HG02610 (cell line): ENCODE measurements around the gene DOK7.

Source experiments
- ATAC-seq: cut with Tn5 transposase; IDR thresholded peaks from one replicate; pipeline ENCODE4 v1.9.1; 2021; ENCODE audit warnings: mild to moderate bottlenecking, moderate library complexity; ENCODE audit not compliant: unreplicated experiment

Gene DOK7, protein sequence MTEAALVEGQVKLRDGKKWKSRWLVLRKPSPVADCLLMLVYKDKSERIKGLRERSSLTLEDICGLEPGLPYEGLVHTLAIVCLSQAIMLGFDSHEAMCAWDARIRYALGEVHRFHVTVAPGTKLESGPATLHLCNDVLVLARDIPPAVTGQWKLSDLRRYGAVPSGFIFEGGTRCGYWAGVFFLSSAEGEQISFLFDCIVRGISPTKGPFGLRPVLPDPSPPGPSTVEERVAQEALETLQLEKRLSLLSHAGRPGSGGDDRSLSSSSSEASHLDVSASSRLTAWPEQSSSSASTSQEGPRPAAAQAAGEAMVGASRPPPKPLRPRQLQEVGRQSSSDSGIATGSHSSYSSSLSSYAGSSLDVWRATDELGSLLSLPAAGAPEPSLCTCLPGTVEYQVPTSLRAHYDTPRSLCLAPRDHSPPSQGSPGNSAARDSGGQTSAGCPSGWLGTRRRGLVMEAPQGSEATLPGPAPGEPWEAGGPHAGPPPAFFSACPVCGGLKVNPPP

DNA sequence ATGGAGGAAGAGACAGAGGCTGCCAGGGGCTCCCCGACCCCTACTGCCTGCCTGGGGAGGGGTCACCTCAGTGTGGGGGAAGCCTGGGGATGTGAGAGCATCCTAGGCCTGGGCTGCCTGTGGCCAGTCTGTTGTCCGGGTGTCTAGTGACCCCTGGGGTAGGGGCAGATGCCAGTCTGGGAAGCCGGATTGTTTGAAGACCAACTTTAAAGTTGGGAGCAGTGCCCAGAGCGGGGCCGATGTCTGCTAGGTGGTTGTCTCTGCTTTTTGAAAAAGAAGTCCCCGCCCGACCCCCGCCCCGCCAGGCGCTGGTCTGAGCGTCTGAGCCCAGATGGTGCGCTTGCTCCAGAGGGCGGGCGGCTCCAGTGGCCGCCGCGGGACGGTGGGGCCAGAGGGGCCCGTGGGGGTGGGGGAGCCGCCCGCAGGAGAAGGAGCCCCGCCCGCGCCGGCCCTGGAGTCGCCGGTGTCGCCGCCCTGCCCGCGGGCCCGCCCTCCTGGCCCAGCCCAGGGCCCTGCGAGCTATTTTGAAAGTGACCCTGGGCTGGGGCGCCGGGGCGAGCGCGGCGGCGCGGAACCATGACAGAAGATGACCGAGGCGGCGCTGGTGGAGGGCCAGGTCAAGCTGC is at the start of gene DOK7:
TSS of gene DOK7 (plus strand) at position 517 of the 626 bp plus-strand sequence. CDS start at position 587, 70 bp downstream.
- ATAC-seq, result no peak

DNA sequence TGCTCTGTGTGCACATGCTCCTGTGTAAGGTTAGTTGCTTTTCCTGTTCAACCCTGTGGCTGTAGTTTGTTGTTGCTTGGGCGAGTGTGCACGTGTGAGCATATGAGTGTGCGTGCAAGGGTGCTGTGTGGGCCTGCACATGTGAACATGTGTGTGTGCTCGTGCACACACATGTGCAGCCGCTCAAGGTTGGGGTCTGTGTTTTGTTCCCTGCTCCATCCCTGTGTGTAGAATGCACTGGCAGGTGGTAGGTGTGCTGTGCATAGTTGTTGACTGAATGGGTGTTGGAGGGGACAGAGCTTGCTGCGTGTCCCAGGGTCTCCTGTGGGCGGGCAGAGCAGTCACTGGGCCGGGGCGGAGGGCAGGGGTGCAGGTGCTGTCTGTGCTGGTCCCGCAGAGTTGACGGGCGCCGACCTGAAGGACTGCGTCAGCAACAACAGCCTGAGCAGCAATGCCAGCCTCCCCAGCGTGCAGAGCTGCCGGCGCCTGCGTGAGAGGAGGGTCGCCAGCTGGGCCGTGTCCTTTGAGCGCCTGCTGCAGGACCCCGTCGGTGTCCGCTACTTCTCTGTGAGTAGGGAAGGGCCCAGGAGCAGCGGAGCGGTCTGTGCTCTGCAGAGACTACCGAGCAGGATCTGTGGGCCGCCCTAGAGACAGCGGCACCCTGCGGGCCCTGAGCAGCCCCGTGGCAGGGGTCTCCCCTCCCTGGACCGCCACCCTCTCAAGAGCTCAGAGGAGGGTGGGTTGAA is 49.3 kb upstream of the DOK7 start:
- ATAC-seq, result no peak

DNA sequence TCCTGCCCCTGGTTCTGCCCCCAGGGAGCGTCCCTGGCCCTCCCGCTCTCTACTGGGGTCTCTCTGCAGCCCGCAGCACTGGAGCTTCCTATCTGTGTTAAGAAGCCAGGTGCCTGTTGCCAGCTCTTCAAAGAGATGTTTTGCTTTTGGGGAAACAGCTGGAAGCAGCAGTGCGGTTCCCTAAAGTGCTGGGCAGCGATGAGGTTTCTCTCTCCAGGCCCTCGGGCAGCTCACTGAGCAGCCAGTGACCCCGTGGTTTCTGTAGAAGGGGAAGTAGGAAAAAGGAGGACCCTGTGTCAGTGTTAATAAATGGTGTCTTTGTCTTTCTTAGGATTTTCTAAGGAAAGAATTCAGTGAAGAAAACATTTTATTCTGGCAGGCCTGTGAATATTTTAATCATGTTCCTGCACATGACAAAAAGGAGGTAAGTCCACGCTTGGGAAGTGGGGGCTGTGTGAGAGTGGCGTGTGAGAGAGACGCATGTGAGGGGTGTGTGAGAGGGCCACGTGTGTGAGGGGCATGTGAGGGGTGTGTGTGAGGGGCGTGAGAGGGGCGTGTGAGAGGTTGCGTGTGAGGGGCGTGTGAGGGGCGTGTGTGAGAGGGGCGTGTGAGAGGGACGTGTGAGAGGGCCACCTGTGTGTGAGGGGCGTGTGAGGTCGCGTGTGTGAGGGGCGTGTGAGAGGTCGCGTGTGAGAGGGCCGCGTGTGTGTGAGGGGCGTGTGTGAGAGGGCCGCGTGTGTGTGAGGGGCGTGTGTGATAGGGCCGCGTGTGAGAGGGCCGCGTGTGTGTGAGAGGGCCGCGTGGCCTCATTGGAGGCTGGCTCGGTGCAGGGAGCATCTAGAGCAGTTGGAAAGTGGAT is 48.5 kb upstream of the DOK7 start:
- no peak for ATAC-seq

DNA sequence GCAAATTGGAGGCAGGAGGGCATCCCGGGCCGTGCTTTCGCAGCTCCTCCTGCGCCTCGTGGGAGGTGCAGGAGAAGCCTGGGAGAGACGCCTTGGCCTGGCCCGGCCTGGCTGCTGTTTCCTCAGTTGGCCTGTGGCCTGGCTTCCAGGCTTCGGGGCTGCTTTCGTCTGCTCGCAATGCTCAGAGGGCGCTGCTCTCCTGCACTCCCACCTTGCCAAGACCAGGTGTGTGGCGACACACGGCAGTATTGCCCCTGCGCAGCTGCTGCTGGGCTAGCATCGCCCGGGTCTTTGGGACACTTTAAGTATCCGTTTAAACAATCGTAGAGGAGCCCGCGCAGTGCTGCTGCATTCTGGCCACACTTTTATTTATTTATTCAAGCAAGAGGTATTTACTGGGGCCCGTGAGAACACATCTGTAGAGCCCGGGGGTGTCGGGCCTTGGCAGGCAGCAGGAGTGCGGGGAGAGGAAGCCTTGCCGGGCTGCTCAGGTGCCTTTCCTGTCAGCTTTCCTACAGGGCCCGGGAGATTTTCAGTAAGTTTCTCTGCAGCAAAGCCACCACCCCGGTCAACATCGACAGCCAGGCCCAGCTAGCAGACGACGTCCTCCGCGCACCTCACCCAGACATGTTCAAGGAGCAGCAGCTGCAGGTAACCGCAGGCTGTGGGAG is 47.5 kb upstream of the DOK7 start:
- ATAC-seq, result no peak

DNA sequence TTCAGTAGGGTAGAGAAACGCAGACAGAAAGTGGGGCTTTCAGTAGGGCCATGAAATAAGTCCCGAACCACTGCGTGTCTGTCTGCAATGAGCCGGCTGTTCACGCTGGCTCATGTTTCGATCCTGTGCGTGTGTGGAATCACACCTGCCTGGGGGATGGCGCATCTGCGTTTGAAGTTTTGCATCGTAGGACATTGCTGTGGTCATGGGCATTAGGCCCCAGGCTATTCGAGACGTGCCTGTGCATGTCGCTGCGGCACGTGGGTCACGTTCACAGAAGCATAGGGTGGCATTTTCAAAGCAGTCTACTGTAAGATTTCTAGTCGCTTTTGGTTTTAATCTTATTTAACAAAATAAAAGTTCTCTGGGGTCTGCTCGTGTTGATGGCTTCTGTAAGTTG is 46.8 kb upstream of the DOK7 start:
- no peak for ATAC-seq

DNA sequence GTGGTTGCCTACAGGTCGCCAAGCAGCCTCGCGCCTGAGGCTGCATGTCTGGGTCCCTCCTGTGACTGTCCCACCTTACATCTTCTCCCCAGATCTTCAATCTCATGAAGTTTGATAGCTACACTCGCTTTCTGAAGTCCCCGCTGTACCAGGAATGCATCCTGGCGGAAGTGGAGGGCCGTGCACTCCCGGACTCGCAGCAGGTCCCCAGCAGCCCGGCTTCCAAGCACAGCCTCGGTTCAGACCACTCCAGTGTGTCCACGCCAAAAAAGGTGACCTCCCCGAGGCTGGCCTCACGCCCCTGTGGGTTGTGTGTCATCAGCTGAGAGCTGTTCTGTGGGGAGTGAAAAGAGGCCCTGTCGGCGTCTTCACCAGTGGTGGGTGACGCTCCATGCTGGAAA is 46.3 kb upstream of the DOK7 start:
- no peak for ATAC-seq

DNA sequence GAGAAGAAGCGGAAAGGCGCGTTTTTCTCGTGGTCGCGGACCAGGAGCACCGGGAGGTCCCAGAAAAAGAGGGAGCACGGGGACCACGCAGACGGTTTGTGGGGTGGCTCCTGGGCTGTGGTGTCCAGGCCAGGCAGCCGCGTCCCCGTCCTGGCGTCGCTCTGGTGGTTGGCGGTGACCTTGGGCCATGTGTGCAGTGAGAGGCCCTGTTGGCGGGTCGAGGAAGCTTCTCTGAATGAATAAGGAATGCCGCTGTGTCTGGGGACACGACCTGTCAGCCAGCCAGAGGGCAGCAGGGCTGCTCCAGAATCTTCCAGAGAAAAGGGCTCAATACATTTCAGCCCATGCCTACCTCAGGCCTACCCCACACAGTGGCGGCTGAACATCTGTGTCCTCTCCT is 45.7 kb upstream of the DOK7 start:
- ATAC-seq, result no peak

DNA sequence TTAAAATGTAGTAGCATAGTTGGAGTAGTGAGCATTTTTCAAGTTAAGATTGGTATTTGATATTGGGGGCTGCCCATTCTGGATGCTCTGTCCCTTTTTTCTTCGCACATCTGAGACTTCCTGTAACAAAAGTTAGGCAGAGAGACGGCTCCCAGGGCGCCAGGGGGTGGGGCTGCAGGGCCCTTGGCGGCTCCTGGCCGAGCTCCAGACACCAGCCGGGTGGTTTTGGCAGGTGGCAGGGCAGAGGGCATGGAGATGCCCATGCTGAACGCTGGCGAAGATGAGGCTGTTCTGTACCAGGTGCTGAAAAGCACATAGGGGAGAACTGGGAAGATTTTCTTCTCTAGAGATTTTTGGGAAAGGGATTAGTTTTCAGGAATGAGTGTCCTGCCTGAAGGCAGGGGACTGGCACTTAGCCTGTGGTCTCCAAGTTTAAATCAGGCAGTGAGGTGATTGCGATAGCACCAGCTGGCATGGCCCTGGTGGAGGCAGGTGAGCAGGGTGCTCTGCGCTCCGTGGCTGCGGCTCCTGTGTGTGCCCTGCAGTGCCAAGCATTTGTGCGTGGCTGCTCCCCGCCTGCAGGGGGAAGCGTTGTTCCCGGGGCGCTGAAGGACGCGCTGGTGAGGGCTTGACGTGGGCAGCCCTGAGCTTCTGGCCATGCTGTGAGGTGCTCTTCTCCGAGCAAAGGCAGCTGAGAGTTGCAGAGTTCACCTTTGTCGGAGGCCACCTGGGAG is 44.9 kb upstream of the DOK7 start:
- ATAC-seq, result no peak

DNA sequence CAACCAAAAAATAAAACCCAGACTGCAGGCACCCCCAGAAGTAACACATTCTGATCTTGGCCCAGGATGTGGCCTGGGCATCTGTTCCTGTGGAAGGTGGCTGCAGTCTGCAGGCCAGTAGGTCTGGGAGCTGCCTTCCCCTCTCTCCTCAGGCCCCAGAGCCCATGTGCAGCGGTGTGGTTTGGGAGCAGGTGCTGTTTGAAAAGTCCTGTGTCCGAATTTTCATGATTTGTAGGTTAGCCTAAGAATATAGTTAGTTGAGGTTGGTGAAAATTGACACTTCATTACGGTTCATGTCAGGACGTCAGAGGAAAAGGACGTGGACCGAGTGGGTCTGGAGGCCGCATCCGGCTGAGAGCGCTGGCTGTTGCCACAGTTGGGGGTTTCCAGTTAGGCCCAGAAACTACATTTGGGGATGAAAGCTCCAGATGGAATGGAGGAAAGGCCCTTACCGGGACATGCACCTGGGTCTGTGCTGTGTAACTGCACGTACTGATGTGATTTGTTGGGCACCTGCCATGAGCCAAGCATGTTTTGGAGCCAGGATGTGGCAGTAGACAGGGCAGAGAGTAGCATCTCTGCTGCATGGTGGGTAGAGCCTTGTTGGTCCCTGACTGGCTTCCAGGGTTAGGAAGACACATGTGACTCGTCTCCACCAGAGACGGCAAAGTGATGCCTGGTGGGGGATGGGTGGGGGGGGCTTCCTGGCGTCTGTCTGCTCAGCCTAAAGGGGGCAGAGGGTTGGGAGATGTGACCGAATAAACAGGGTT is 43.1 kb upstream of the DOK7 start:
- ATAC-seq, result no peak

DNA sequence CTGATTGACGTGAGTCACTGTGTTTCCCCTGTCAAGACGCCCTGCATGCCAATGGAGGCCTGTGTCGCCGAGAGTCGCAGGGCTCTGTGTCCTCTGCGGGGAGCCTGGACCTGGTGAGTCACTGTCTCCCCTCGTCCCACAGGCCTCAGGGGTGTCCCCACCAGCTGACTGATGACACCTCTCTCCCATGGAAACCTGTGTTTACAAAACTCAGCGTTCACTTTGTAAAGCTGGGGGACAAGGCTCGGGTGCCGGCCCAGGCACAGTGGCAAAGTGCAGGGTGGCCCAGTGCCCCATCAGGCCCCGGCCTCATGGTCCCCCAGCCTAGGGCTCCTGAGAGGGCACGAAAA is 42.5 kb upstream of the DOK7 start:
- no peak for ATAC-seq

DNA sequence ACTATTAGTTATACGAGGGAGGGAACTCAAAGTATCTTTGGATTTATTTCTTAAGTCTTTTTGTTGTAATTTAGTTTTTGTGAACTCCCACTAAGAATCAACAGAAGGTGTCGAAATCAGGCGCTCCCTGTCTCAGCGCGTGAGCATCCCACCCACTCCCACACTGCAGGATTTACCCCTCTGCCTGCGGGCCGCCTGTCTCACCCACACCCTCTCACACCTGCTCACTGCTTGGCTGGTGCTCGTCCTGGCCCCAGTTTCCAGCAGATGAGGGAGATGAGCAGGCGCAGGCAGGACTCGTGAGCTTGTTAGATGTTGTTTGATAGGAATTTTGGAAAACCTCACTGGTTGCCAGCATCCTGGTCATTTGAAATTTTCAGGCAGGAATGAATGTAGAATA is 42.1 kb upstream of the DOK7 start:
- ATAC-seq, result no peak

DNA sequence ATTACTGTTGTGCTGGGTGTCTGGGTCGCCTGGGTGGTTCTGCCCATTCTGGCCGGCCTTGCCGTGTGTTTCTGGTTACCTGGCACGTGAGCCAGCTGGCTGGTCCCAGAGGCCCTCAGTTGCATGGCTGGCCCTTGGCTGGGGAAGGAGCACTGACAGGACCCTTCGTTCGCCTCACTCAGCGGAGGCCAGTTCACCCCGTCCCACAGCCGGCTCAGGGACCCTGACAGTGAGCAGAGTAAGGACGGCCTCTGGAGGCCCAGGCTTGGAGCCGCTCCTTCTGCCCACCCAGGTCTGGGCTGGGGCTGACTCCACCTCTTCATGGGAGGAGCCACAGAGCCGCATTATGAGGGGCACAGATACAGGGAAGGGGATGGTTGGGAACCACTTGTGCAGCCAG is 41.6 kb upstream of the DOK7 start:
- no peak for ATAC-seq

DNA sequence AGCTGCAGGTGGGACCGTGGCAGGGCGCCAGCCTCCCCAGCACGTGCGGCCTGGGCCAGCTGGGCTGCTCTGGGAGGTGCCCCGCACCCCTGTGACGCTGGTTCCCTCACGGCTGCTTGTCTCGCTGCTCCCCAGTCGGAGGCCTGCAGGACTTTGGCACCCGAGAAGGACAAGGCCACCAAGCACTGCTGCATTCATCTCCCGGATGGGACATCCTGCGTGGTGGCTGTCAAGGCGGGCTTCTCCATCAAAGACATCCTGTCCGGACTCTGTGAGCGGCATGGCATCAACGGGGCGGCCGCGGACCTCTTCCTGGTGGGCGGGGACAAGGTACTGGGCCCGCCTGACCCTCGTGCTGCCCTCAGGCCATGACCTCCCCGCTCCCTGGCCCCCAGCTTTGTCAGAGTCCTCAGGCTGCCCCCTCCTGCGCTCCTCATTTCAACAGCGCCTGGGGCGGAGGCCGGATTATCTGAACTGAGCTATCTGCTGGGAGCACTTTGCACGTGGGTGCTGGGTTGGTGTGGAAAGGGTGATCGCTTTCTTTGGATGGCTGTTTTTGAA is 40.8 kb upstream of the DOK7 start:
- no peak for ATAC-seq

DNA sequence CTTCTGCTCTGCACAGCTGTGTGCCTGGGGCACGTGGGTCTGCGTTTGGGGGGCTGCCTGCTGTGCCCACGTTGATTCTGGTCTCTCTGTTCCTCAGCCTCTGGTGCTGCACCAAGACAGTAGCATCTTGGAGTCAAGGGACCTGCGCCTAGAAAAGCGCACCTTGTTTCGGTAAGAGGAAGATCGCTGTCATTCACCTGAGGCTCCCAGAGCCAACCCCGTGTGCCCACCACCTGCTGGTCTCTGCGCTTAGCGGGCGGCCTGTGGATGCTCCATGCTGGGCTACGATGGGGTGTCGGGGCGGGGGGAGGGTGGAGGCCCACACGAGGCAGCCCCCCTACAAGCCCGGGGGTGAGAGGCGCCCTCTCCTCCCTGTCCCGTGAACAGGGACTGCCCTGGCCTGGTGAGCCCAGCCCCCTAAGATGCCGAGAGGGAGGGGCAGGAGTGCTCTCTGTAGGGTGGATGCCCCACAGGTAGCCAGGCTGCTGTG is 40.3 kb upstream of the DOK7 start:
- ATAC-seq, result no peak

DNA sequence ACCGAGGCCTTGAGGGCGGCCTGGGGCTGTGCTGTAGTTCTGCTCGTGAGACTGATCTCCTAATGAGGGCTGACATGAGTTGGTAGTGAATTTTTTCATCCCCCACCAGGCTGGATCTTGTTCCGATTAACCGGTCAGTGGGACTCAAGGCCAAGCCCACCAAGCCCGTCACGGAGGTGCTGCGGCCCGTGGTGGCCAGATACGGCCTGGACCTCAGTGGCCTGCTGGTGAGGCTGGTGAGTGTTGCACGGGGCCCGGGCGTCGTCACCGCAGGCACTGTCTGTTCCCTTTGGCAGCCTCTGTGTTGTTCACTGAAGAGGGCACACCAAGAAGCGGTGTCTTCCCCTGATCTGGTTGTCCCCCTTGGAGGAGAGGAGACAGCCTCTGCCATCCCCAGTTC is 39.7 kb upstream of the DOK7 start:
- no peak for ATAC-seq

DNA sequence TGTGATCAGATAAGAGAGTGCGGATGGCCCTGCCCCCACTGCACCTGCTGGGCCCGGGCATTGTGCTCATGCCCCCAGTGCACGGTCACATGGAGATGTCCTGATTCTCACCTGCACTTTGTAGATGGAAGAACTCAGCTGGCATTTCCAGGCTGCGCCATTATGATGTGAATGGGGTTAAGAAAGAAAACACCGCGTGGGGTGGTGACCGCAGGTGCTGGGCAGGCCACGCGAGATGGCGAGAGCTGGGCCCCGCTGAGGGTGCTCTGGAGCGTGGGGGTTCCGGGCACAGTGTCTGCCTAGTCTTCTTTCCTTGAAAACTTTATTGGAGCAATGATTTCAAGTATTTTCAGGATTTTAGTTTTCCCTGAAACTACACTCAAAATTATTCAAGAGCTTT is 39.2 kb upstream of the DOK7 start:
- no peak for ATAC-seq

DNA sequence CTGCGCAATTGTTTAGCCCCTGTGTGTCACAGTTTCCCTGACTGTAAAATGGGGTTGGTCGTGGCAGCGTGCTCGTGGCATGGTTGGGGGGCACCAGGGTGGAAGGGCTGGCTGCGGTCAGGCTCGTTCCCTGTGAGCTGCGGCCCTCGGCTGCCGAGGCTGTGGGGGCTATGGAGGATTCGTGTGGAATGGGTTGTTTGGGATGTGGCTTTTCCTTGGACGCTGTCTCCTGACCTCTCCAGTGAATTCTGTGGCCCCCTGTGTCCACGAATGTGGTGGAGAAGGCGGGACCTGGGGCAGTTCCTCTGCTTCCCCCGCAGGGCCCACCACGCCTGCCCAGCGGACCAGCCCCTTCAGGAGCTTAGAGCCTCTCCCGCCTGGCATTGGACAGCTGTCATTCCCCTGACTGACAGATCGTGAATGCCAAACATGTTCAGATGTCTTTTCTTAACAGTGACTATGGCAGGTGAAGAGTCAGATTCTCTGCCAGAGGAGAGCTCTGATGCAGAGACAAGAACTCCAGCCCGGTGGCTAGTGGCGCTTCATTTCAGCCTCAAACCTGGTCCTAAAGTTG is 38.5 kb upstream of the DOK7 start:
- no peak for ATAC-seq

DNA sequence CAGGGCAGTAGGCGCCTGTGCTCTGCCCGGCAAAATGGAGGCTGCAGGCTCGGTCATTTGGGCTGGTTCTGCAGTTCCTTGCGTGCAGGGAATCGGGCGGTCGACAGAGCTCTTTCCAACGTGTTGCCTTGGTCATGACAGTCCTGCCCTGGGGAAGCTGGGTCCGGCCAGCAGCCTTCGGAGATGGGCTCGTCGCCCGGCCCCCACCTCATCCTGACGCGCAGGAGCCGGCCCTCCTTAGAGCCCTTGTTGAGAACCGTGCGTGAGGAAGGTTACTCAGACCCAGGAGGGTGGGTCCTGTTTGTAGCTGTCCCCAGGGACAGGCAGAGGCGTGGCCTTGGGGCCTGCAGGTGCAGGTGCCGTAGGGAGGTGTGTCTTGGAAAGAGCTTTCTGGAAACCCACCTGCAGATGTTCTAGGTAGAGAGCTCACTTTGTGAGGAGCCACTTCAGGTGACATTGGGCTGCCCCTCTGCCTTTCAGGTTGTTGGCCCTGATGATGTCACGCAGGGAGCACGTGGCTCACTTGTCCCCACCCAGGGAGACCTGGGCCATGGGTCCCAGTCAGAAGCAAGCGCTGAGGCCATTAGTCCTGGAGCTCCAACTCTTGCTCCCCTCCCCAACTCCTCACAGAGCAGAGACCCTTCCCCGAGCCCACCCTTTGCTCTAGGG is 36.5 kb upstream of the DOK7 start:
- ATAC-seq, result no peak
